ENCODE measurements around the gene RPL18A. TPM values are rescaled to one million over a fixed set of nuclear protein-coding genes. Genes with fewer than 3 reads are reported as not detected.

RPL18A gene
- total and polyA plus RNA-seq, 10 of the 15 experiments (the other 5 are each of a cell fraction or from before 2014, with no cell fraction given), result 1,181 to 3,774 (median 2,300) TPM

DNA sequence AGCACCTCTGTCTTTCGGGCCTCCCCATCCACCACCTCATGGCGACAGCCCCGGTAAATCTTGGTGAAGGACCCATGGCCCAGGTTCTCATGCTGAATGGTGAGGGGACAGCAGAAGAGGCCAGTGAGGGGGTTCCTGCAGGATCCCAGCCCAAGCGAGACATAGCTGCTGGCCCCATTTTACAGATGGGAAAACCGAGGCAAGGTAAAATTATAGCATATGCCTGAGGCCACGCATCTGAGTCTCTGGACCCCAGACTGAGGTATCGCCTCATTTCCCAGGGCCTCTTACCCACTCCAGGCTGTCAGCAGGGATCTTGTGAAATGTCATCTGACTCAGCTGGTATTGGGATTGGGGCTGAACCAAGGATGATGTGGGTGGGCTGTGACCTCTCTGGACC lies 21.7 kb upstream of the RPL18A start:
- no peak overlapping the region for H3K27ac ChIP-seq (ENCODE audit: control insufficient read depth, insufficient read depth)
- in situ Hi-C loops (cut with MboI), result no loop called here
- no peaks in the 10 kb centered on the region for H4K20me1 ChIP-seq (ENCODE audit: control insufficient read depth, insufficient read depth)
- no peaks in the 10 kb centered on the region for H3K4me1 ChIP-seq (ENCODE audit: control insufficient read depth, insufficient read depth, low read length)
- TF ChIP-seq BHLHE40 (IDR thresholded peaks at IDR 0.05; ENCODE audit: borderline replicate concordance in 1 of 2, low read depth in 2 of 2, low read length in 1 of 2), result no peak
- no peak for TF ChIP-seq SMARCA5 (IDR thresholded peaks at IDR 0.05)
- TF ChIP-seq, protein P1, sequence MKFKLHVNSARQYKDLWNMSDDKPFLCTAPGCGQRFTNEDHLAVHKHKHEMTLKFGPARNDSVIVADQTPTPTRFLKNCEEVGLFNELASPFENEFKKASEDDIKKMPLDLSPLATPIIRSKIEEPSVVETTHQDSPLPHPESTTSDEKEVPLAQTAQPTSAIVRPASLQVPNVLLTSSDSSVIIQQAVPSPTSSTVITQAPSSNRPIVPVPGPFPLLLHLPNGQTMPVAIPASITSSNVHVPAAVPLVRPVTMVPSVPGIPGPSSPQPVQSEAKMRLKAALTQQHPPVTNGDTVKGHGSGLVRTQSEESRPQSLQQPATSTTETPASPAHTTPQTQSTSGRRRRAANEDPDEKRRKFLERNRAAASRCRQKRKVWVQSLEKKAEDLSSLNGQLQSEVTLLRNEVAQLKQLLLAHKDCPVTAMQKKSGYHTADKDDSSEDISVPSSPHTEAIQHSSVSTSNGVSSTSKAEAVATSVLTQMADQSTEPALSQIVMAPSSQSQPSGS (IDR thresholded peaks at IDR 0.05; ENCODE audit: low read length), result no peak
- no peak for TF ChIP-seq ZZZ3 (IDR thresholded peaks at IDR 0.05; ENCODE audit: control insufficient read depth, insufficient read length, low read depth)
- no peaks in the 10 kb centered on the region for H3K27me3 ChIP-seq (replicated peaks in 1 of 2; ENCODE audit: control insufficient read depth in 2 of 2, insufficient read depth in 2 of 2, low read length in 1 of 2)
- CTCF ChIA-PET, result interaction anchor here (0.5 to 1.1 kb wide), 3 partner anchors 9 to 22 kb away, joined by 3 to 5 read pairs (median 3); partner anchors contain the start of gene RPL18A
- H3K9me3 ChIP-seq (replicated peaks; ENCODE audit: control insufficient read depth, insufficient read depth, low read length), result no peaks in the 10 kb centered on the region; the same call in 2 of the 3 replicates
- H3K79me2 ChIP-seq (ENCODE audit: control insufficient read depth, insufficient read depth, low read length), result no peaks in the 10 kb centered on the region
- 96% methylated on average over 7 of the region's 7 CpGs for WGBS (ENCODE audit: insufficient coverage, insufficient replicate concordance, low lambda C conversion rate, missing lambda C conversion rate)
- RAD21 ChIA-PET (ENCODE audit: unreplicated experiment), result no interaction called here
- SMC1A ChIA-PET (ENCODE audit: uncharacterized antibody, unreplicated experiment), result no interaction called here
- H3K4me2 ChIP-seq (ENCODE audit: control insufficient read depth, insufficient read depth), result no peak overlapping the region
- H3K4me3 ChIP-seq, result no peak overlapping the region
- POLR2A ChIA-PET, result no interaction called here
- intact Hi-C loops (cut with micrococcal nuclease; ENCODE audit: unreplicated experiment), result no loop called here
- no peak for FAIRE-seq
- no peak overlapping the region for H2AFZ ChIP-seq (ENCODE audit: control insufficient read depth, low read depth, low read length)
- BruUV-seq (replicated peaks), result no TSS peak
- ATAC-seq, result no peak
- no peak for DNase-seq (ENCODE audit: low read depth, low spot score)
- peaks cover 11% of the 10 kb centered on the region in 2 experiments for H3K36me3 ChIP-seq (ENCODE audit: control insufficient read depth in 2 of 2, insufficient read depth in 2 of 2, low read length in 1 of 2)
- no peak overlapping the region for H3K9ac ChIP-seq (ENCODE audit: control insufficient read depth, insufficient read depth, low read length)

DNA sequence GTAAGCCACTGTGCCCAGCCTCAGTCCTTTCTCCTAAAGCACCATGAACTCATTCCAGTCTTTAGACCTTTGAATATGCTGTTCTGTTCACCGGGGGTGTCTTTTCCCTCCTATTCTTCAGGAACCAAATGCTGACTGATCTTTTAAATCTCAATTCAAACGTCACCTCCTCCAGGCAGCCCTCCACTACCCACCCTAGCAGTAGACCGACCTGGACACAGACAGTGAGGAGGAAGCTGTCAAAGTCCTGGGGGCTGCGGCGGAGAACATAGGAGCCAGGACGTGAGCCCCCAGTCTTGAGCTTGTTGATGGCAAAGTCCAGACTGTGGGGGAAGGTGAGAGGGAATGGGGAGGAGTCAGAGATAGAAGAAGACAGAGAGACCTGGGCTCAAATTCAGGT lies 19.7 kb upstream of the RPL18A start:
- peaks cover 9 to 18% of the 10 kb centered on the region in 2 experiments for H3K36me3 ChIP-seq (ENCODE audit: control insufficient read depth in 2 of 2, insufficient read depth in 2 of 2, low read length in 1 of 2)
- no peak overlapping the region for H3K9ac ChIP-seq (ENCODE audit: control insufficient read depth, insufficient read depth, low read length)
- ATAC-seq (no peak), DNase-seq (ENCODE audit: low read depth, low spot score) (no peak), FAIRE-seq (no peak)
- H3K79me2 ChIP-seq (ENCODE audit: control insufficient read depth, insufficient read depth, low read length), result peaks cover 7% of the 10 kb centered on the region
- intact Hi-C loops (cut with micrococcal nuclease; ENCODE audit: unreplicated experiment), result no loop called here
- WGBS (ENCODE audit: insufficient coverage, insufficient replicate concordance, low lambda C conversion rate, missing lambda C conversion rate), result 89% methylated on average over 6 of the region's 6 CpGs
- H3K4me3 ChIP-seq, result no peak overlapping the region
- H3K4me2 ChIP-seq (ENCODE audit: control insufficient read depth, insufficient read depth), result no peak overlapping the region
- ChIA-PET CTCF (interaction anchor here (0.5 kb wide), 1 partner anchor 19 kb away, joined by 3 read pairs; no protein-coding TSS in a partner anchor), RAD21 (ENCODE audit: unreplicated experiment) (no interaction called here), POLR2A (no interaction called here), SMC1A (ENCODE audit: uncharacterized antibody, unreplicated experiment) (no interaction called here)
- H3K27ac ChIP-seq (ENCODE audit: control insufficient read depth, insufficient read depth), result no peak overlapping the region
- no TSS peak for BruUV-seq (replicated peaks)
- peaks cover 2% of the 10 kb centered on the region; the same call in 1 of the 2 replicates for H3K4me1 ChIP-seq (ENCODE audit: control insufficient read depth, insufficient read depth, low read length)
- no peaks in the 10 kb centered on the region for H3K27me3 ChIP-seq (replicated peaks in 1 of 2; ENCODE audit: control insufficient read depth in 2 of 2, insufficient read depth in 2 of 2, low read length in 1 of 2)
- in situ Hi-C loops (cut with MboI), result no loop called here
- no peak overlapping the region for H2AFZ ChIP-seq (ENCODE audit: control insufficient read depth, low read depth, low read length)
- no peaks in the 10 kb centered on the region; the same call in 2 of the 3 replicates for H3K9me3 ChIP-seq (replicated peaks; ENCODE audit: control insufficient read depth, insufficient read depth, low read length)
- H4K20me1 ChIP-seq (ENCODE audit: control insufficient read depth, insufficient read depth), result no peaks in the 10 kb centered on the region
- TF ChIP-seq, protein P2, sequence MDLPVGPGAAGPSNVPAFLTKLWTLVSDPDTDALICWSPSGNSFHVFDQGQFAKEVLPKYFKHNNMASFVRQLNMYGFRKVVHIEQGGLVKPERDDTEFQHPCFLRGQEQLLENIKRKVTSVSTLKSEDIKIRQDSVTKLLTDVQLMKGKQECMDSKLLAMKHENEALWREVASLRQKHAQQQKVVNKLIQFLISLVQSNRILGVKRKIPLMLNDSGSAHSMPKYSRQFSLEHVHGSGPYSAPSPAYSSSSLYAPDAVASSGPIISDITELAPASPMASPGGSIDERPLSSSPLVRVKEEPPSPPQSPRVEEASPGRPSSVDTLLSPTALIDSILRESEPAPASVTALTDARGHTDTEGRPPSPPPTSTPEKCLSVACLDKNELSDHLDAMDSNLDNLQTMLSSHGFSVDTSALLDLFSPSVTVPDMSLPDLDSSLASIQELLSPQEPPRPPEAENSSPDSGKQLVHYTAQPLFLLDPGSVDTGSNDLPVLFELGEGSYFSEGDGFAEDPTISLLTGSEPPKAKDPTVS (IDR thresholded peaks at IDR 0.05; ENCODE audit: low read depth, low read length), result no peak
- no peak for TF ChIP-seq POLR2AphosphoS5 (IDR thresholded peaks at IDR 0.05; ENCODE audit: low read length)
- TF ChIP-seq CREM (IDR thresholded peaks at IDR 0.05; ENCODE audit: low read depth), result no peak
- no peak for TF ChIP-seq NFYA (IDR thresholded peaks at IDR 0.05; ENCODE audit: borderline replicate concordance, low read depth, low read length)
- TF ChIP-seq, protein P3, sequence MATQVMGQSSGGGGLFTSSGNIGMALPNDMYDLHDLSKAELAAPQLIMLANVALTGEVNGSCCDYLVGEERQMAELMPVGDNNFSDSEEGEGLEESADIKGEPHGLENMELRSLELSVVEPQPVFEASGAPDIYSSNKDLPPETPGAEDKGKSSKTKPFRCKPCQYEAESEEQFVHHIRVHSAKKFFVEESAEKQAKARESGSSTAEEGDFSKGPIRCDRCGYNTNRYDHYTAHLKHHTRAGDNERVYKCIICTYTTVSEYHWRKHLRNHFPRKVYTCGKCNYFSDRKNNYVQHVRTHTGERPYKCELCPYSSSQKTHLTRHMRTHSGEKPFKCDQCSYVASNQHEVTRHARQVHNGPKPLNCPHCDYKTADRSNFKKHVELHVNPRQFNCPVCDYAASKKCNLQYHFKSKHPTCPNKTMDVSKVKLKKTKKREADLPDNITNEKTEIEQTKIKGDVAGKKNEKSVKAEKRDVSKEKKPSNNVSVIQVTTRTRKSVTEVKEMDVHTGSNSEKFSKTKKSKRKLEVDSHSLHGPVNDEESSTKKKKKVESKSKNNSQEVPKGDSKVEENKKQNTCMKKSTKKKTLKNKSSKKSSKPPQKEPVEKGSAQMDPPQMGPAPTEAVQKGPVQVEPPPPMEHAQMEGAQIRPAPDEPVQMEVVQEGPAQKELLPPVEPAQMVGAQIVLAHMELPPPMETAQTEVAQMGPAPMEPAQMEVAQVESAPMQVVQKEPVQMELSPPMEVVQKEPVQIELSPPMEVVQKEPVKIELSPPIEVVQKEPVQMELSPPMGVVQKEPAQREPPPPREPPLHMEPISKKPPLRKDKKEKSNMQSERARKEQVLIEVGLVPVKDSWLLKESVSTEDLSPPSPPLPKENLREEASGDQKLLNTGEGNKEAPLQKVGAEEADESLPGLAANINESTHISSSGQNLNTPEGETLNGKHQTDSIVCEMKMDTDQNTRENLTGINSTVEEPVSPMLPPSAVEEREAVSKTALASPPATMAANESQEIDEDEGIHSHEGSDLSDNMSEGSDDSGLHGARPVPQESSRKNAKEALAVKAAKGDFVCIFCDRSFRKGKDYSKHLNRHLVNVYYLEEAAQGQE (IDR thresholded peaks at IDR 0.05; ENCODE audit: low read depth, low read length), result no peak
- no peak for TF ChIP-seq STAT1 (conservative IDR thresholded peaks at IDR 0.05)
